ENCODE results near the gene LAMC3.

The LAMC3 gene

GRCh38 chr9:130998597-130999244 lies 10.3 kb upstream of the LAMC3 start:
- TF ChIP-seq, protein P1, sequence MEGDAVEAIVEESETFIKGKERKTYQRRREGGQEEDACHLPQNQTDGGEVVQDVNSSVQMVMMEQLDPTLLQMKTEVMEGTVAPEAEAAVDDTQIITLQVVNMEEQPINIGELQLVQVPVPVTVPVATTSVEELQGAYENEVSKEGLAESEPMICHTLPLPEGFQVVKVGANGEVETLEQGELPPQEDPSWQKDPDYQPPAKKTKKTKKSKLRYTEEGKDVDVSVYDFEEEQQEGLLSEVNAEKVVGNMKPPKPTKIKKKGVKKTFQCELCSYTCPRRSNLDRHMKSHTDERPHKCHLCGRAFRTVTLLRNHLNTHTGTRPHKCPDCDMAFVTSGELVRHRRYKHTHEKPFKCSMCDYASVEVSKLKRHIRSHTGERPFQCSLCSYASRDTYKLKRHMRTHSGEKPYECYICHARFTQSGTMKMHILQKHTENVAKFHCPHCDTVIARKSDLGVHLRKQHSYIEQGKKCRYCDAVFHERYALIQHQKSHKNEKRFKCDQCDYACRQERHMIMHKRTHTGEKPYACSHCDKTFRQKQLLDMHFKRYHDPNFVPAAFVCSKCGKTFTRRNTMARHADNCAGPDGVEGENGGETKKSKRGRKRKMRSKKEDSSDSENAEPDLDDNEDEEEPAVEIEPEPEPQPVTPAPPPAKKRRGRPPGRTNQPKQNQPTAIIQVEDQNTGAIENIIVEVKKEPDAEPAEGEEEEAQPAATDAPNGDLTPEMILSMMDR (IDR thresholded peaks at IDR 0.05): no peak; the same call in 1 of the 2 replicates

DNA sequence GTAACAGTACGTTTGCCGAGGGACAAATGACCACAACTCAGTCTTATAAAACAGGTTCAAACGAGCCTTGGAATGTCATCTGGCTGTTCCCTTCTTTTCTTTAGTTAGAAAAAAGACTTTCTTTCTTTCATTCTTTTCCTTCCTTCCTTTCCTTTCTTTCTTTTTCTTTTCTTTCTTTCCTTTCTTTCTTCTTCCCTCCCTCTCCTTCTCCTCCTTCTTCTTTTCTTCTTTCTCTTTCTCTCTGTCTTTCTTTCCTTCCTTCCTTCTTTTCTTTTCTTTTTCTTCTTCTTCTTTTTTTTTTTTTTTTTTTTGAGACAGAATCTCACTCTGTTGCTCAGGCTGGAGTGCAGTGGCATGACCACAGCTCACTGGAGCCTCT lies 9.7 kb upstream of the LAMC3 start:
- TF ChIP-seq, protein P1 (IDR thresholded peaks at IDR 0.05): no peak

GRCh38 chr9:131001021-131001420 lies 8.0 kb upstream of the LAMC3 start:
- TF ChIP-seq, protein P1 (IDR thresholded peaks at IDR 0.05): no peak

- TF ChIP-seq, protein P1 (IDR thresholded peaks at IDR 0.05): no peak
Measured at GRCh38 chr9:131001990-131002389, 7.0 kb upstream of the LAMC3 start.

GRCh38 chr9:131006601-131007000 lies 2.4 kb upstream of the LAMC3 start:
- TF ChIP-seq, protein P1 (IDR thresholded peaks at IDR 0.05): no peak

DNA sequence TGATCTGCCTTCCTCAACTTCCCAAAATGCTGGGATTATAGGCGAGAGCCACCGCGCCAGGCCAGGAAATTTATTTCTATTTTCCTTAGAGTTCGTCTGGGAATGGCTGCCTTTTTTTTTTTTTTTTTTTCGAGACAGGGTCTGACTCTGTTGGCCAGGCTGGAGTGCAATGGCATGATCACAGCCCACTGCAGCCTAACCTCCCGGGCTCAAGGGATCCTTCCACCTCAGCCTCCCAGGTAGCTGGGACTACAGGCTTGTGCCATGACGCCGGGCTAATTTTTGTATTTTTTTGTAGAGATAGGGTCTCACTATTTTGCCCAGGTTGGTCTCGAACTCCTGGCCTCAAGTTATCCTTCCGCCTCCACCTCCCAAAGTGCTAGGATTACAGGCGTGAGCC lies 888 bp upstream of the LAMC3 start:
- TF ChIP-seq, protein P1 (IDR thresholded peaks at IDR 0.05): no peak

DNA sequence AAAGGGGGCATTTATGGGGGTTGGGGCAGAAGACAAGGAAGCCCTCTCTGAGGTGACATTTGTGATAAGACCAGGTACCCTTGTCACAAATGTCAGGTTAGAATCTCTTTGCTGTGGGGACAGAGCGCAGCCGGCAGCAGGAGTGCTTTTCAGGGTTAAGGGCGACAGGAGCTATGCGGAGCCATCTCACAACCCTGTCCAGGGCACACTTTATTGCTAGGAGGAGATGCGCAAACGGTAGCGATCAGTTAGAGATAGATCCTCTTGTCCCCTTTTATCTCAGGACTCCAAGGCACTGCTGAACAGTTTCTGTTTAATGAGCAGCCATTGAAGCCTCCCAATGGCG lies 438 bp upstream of the LAMC3 start:
- TF ChIP-seq, protein P1 (IDR thresholded peaks at IDR 0.05): no peak
